ENCODE results near the gene NUPR1. TPM values are rescaled to one million over a fixed set of nuclear protein-coding genes. Genes with fewer than 3 reads are reported as not detected.
"Not testable (repeated sequence)": the region's sequence is repeated elsewhere in the genome, so short reads cannot be mapped to it uniquely, and the experiment has no call there.

Gene NUPR1
- total and polyA plus RNA-seq, 7 donors: 23.7 to 141 (median 46.0) TPM

DNA sequence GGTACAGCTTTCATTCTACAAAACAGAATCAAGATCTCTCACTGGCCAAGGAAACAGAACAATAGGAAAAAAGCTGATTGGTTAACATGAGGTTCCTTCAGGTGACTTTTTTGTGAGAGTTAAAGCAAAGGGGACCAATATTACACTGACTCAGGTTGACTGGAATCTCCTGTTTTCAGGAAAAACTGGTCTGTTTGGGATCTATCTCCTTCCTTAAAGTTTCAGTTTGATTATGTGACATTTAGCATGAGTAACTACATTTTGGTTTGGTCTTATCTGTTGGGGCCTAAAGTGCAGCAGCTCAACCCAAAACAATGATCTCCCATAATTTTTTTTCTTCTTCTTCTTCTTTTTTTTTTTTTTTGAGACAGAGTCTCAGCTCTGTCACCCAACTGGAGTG is 9.7 kb downstream of the NUPR1 start:
- H3K27ac ChIP-seq: no peak overlapping the region
- TF ChIP-seq, protein P1, sequence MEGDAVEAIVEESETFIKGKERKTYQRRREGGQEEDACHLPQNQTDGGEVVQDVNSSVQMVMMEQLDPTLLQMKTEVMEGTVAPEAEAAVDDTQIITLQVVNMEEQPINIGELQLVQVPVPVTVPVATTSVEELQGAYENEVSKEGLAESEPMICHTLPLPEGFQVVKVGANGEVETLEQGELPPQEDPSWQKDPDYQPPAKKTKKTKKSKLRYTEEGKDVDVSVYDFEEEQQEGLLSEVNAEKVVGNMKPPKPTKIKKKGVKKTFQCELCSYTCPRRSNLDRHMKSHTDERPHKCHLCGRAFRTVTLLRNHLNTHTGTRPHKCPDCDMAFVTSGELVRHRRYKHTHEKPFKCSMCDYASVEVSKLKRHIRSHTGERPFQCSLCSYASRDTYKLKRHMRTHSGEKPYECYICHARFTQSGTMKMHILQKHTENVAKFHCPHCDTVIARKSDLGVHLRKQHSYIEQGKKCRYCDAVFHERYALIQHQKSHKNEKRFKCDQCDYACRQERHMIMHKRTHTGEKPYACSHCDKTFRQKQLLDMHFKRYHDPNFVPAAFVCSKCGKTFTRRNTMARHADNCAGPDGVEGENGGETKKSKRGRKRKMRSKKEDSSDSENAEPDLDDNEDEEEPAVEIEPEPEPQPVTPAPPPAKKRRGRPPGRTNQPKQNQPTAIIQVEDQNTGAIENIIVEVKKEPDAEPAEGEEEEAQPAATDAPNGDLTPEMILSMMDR (IDR thresholded peaks at IDR 0.05): no peak
- DNase-seq (no peak), ATAC-seq (no peak)
- H3K4me1 ChIP-seq: peaks cover 3% of the 10 kb centered on the region
- no peaks in the 10 kb centered on the region for H3K27me3 ChIP-seq (ENCODE audit: insufficient read depth in 3 of 3, low read length in 2 of 3)
- no peak overlapping the region for H3K4me3 ChIP-seq
- no peaks in the 10 kb centered on the region for H3K36me3 ChIP-seq (ENCODE audit: insufficient read depth in 1 of 2, low read depth in 1 of 2)
- intact Hi-C loops (cut with DNase I): no loop called here
- H3K9me3 ChIP-seq: no peaks in the 10 kb centered on the region

DNA sequence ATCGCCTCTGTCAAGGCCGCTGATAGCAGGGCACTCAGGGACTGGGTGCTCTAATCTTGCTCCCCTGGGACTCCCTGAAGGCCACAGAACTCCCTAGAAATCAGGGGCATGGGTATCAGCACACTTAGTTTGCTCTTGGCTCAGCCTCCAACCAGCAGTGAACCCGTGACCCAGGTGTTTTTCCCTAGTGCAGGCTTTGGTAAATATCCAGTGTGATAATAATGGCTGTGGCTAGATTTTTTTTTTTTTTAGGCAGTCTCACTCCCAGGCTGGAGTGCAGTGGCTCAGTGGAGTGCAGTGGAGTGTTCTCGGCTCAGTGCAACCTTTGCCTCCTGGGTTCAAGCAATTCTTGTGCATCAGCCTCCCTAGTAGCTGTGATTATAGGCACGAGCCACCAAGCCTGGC is 10.3 kb downstream of the NUPR1 start:
- WGBS, 3 donors: 72 to 80% (median 79%) methylated on average over 5 of the region's 5 CpGs
- TF ChIP-seq, protein P1 (IDR thresholded peaks at IDR 0.05): no peak

DNA sequence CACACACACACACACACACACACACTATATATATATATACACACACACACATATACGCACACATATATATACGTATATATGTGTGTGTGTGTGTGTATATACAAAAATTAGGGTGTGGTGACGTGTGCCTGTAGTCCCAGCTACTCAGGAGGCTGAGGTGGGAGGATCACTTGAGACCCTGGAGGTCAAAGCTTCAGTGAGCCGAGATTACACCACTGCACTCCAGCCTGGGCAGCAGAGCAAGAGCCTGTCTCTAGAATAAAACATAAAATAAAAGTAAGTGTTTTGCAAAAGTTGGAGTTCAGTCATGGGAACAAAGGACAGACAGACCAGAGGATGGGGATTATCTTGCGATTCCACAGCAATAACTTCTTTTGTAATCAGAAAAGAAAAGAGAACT is 10.8 kb downstream of the NUPR1 start:
- TF ChIP-seq, protein P1 (IDR thresholded peaks at IDR 0.05): no peak
- 79 to 89% (median 88%) methylated on average over 5 of the region's 5 CpGs for WGBS, 3 donors
- intact Hi-C loops (cut with DNase I): no loop called here

More for the DNA sequence above, 10.3 kb downstream of the NUPR1 start:
- Histone ChIP-seq H3K4me3 (no peak overlapping the region), H3K36me3 (ENCODE audit: insufficient read depth in 1 of 2, low read depth in 1 of 2) (no peaks in the 10 kb centered on the region), H3K27ac (no peak overlapping the region), H3K27me3 (ENCODE audit: insufficient read depth in 3 of 3, low read length in 2 of 3) (no peaks in the 10 kb centered on the region), H3K4me1 (peaks cover 3% of the 10 kb centered on the region), H3K9me3 (no peaks in the 10 kb centered on the region)
- intact Hi-C loops (cut with DNase I): no loop called here
- DNase-seq (no peak), ATAC-seq (no peak)

DNA sequence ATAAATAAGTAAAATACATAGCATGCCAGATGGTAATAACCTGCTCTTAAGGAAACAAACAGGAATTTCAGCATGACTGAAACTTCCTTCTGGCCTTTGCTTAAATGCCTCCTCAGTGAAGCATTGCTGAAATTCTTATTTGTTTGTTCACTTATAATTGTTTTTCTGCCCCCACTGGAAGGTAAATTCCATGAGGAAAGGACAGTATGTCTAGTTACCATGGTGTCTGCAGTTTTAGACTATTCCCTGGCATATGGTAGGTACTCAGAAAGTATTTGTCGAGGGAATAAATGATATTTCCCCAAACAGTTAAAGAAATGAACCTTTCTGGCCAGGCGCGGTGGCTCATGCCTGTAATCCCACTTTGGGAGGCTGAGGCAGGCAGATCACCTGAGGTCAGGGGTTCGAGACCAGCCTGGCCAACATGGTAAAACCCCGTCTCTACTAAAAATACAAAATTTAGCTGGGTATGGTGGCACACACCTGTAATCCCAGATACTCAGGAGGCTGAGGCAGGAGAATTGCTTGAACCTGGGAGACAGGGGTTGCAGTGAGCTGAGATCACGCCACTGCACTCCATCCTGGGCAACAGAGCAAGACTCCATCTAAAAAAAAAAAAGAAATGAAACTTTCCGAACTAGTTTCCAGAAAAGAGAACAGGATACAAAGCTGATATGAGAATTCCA is 11.5 kb downstream of the NUPR1 start:
- ATAC-seq; DNase-seq; H3K4me3 ChIP-seq; intact Hi-C loops (cut with DNase I); H3K4me1 ChIP-seq; H3K27ac ChIP-seq; H3K27me3 ChIP-seq (ENCODE audit: insufficient read depth in 3 of 3, low read length in 2 of 3); H3K36me3 ChIP-seq (ENCODE audit: insufficient read depth in 1 of 2, low read depth in 1 of 2); H3K9me3 ChIP-seq: not testable (repeated sequence)
- WGBS, 3 donors: 91 to 94% (median 94%) methylated on average over 7 of the region's 7 CpGs

More for the DNA sequence above, 10.8 kb downstream of the NUPR1 start:
- peaks cover 3% of the 10 kb centered on the region for H3K4me1 ChIP-seq
- H3K27me3 ChIP-seq (ENCODE audit: insufficient read depth in 3 of 3, low read length in 2 of 3): no peaks in the 10 kb centered on the region
- no peak for DNase-seq
- no peaks in the 10 kb centered on the region for H3K36me3 ChIP-seq (ENCODE audit: insufficient read depth in 1 of 2, low read depth in 1 of 2)
- H3K9me3 ChIP-seq: no peaks in the 10 kb centered on the region
- no peak overlapping the region for H3K27ac ChIP-seq
- no peak for ATAC-seq
- no peak overlapping the region for H3K4me3 ChIP-seq

DNA sequence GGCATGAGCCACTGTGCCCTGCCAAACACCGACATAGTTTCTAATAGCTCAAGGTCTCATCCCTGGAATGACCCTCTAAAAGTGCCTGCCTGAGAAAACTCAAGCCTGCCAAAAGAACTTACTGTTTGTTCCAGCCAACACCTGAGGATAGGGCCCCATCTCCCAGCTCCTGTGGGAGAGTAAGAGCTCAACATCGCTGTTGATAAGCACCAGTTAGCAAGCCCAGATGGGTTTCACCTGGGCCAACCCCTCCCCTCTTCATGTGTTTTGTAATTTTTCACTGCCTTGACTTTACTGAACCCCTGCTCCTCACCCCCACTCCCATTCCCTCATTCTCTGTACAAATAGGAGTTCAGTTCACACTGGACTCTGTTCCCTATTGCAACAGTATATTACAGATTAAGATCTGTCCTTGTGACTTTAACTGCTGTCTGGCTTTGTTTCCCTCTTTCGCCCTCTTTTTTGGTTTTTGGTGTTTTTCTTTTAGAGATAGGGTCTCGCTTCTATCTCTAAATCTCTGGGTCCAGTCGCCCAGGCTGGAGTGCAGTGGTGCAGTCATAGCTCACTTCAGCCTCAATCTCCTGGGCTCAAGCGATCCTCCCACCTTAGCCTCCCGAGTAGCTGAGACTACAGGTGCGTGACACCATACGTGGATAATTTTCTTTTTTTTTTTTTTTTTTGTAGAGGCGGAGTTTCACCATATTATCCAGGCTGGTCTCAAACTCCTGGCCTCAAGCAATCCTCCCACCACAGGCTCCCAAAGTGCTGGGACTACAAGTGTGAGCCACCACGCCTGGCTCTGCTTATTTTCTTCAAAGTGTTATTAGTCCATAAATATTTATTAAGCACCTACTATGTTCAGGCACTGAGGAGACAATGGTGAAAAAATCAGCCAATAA is 12.3 kb downstream of the NUPR1 start:
- no peak overlapping the region for H3K27ac ChIP-seq
- H3K9me3 ChIP-seq: no peaks in the 10 kb centered on the region
- H3K27me3 ChIP-seq (ENCODE audit: insufficient read depth in 3 of 3, low read length in 2 of 3): no peaks in the 10 kb centered on the region
- TF ChIP-seq, protein P1 (IDR thresholded peaks at IDR 0.05): no peak
- H3K4me3 ChIP-seq: no peak overlapping the region
- no peak for ATAC-seq
- no peaks in the 10 kb centered on the region for H3K4me1 ChIP-seq
- no peaks in the 10 kb centered on the region for H3K36me3 ChIP-seq (ENCODE audit: insufficient read depth in 1 of 2, low read depth in 1 of 2)
- no peak for DNase-seq
- WGBS, 3 donors: 85 to 88% (median 87%) methylated on average over 11 of the region's 11 CpGs
- intact Hi-C loops (cut with DNase I): no loop called here

All from psoas muscle (tissue), 8 donors.